Measurements from ENCODE around the gene ERO1B.

DNA sequence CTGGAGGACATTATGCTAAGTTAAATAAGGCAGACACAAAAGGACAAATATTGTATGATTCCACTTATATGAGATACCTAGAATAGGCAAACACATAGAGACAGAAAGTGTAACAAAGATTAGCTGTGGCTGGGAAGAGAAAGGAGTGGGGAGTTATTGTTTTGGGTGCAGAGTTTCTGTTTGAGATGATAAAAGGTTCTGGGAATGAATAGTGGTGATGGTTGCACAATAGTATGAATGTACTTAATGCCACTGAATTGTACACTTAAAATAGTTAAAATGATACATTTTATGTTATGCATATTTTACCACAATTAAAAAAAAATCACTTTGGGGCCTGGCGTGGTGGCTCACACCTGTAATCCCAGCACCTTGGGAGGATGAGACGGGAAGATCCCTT is 21.2 kb upstream of the ERO1B start:
- TF ChIP-seq FOXJ3 (CRISPR knock-in tag; IDR thresholded peaks at IDR 0.05; ENCODE audit: borderline replicate concordance) (no peak), NFE2L1 (CRISPR knock-in tag; IDR thresholded peaks at IDR 0.05) (no peak), CDX4 (CRISPR knock-in tag; IDR thresholded peaks at IDR 0.05; ENCODE audit: borderline replicate concordance) (no peak), ZSCAN18 (CRISPR knock-in tag; IDR thresholded peaks at IDR 0.05) (no peak), ZNF232 (CRISPR knock-in tag; IDR thresholded peaks at IDR 0.05) (no peak), ELF4 (CRISPR knock-in tag; IDR thresholded peaks at IDR 0.05; ENCODE audit: low read depth) (no peak), USF2 (CRISPR knock-in tag; IDR thresholded peaks at IDR 0.05) (no peak), RELA (CRISPR knock-in tag; IDR thresholded peaks at IDR 0.05; ENCODE audit: borderline replicate concordance) (no peak)
- TF ChIP-seq, protein P1, sequence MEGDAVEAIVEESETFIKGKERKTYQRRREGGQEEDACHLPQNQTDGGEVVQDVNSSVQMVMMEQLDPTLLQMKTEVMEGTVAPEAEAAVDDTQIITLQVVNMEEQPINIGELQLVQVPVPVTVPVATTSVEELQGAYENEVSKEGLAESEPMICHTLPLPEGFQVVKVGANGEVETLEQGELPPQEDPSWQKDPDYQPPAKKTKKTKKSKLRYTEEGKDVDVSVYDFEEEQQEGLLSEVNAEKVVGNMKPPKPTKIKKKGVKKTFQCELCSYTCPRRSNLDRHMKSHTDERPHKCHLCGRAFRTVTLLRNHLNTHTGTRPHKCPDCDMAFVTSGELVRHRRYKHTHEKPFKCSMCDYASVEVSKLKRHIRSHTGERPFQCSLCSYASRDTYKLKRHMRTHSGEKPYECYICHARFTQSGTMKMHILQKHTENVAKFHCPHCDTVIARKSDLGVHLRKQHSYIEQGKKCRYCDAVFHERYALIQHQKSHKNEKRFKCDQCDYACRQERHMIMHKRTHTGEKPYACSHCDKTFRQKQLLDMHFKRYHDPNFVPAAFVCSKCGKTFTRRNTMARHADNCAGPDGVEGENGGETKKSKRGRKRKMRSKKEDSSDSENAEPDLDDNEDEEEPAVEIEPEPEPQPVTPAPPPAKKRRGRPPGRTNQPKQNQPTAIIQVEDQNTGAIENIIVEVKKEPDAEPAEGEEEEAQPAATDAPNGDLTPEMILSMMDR (IDR thresholded peaks at IDR 0.05) = no peak

Data from WTC11 (cell line).